ENCODE data around the gene SETDB1.
A peak's percentile ranks its signal among the peaks of the same experiment; 100 is the strongest.
"Not testable (repeated sequence)": the region's sequence is repeated elsewhere in the genome, so short reads cannot be mapped to it uniquely, and the experiment has no call there.

Gene SETDB1

GRCh38 chr1:150926097-150926741, at the start of gene SETDB1:
Gene SETDB1 (plus strand): TSS chr1:150926363. CDS start chr1:150927715, 1,352 bp downstream.
- peak within 1 kb of the TSS; percentile 99 for H3K4me3 ChIP-seq (ENCODE audit: control insufficient read depth, low read depth, low read length)
- no peak for TF ChIP-seq CTCF (conservative IDR thresholded peaks at IDR 0.05; ENCODE audit: control insufficient read depth, insufficient read depth, low read depth, low read length)
- peak; percentile 96 for DNase-seq (ENCODE audit: low read depth)

DNA sequence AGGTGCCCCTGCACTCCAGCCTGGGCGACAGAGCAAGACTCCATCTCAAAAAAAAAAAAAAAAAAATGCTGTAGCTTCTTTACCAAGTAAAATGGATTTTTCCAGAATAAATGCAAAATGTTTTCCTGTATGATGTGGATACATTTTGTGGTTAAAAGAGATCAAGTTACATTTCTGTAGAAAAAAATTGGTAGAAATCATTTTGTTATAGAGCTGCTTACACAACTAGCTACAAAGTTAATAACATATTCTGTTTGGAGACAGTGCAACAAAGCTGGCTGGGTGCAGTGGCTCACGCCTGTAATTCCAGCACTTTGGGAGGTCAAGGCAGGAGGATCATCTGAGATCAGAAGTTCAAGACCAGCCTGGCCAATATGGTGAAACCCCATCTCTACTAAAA, 47.2 kb upstream of the SETDB1 start:
- H3K4me3 ChIP-seq (ENCODE audit: control insufficient read depth, low read depth, low read length): not testable (repeated sequence)

DNA sequence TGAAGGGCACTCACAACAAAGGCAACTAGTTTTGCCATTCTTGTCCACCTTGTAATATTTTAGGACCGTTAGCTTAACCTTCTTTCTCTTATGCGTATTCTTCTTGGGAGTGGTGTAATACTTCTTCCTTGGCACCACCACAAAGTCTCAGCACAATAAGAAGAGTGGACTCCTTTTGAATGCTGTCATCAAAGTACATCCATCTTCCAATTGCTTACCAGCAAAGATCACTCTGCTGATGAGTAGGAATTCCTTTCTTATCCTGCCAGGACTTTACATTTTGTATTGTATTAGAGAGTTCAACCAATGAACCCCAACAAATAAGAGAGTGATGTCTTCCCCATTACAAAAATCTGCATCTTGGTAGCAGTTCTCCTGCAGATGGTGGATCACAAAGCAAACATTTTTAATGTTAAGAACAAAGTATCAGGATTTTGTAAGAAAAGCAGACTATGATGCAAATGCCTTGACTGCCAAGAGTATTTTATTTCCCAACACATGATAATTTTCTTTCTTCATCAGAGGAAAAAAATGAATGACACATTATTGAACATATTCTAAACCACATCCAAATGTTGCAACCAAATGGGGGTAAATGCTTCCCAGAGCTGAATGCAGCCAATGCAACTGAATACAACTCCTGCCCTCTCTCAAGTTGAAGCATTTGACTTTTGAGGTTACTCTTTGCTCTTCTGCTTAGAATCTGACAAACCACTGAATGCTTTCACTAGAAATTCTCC, 44.7 kb upstream of the SETDB1 start:
- peak; percentile 99 for DNase-seq (ENCODE audit: low read depth)
- peak overlapping the region; percentile 29 for H3K4me3 ChIP-seq (ENCODE audit: control insufficient read depth, low read depth, low read length)
- TF ChIP-seq CTCF (conservative IDR thresholded peaks at IDR 0.05; ENCODE audit: control insufficient read depth, insufficient read depth, low read depth, low read length): no peak

More for the DNA sequence above, 47.2 kb upstream of the SETDB1 start:
- DNase-seq (ENCODE audit: low read depth): peak; percentile 25

DNA sequence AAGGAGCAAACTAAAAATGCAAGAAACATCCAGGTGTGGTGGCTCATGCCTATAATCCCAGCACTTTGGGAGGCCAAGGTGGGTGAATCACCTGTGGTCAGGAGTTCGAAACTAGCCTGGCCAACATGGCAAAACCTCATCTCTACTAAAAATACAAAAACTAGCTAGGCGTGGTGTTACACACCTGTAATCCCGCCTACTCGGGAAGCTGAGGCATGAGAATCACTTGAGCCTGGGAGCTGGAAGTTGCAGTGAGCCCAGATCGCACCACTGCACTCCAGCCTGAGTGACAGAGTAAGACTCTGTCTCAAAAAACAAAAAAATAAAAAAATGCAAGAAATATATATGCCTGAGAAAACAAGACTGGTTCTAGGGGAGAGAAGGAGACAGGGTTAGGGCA, 43.0 kb upstream of the SETDB1 start:
- H3K4me3 ChIP-seq (ENCODE audit: control insufficient read depth, low read depth, low read length); DNase-seq (ENCODE audit: low read depth): not testable (repeated sequence)

GRCh38 chr1:150887018-150887417, 39.1 kb upstream of the SETDB1 start, which contains the start of gene CTXND2:
Gene CTXND2 (plus strand): TSS chr1:150887136. CDS start chr1:150912315, 25,179 bp downstream.
- H3K4me3 ChIP-seq (ENCODE audit: control insufficient read depth, low read depth, low read length): no peak within 1 kb of the TSS
- no peak for TF ChIP-seq CTCF (conservative IDR thresholded peaks at IDR 0.05; ENCODE audit: control insufficient read depth, insufficient read depth, low read depth, low read length)
- peak; percentile 53 for DNase-seq (ENCODE audit: low read depth)

DNA sequence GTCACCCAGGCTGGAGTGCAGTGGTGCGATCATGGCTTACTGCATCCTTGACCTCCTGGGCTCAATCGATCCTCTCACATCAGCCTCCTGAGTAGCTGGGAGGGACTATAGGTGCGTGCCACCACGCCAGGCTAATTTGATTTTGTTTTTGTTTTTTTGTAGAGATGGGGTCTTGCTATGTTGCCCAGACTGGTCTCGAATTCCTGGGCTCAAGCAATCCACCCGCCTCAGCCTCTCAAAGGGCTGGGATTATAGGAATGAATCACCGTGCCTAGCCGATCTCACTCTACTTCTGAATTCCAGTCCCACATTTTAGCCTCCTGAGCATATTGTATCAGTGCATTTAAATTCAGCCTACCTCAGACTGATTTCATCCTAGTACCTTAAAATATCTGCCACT, 37.4 kb upstream of the SETDB1 start:
- no peak overlapping the region for H3K4me3 ChIP-seq (ENCODE audit: control insufficient read depth, low read depth, low read length)
- DNase-seq (ENCODE audit: low read depth): no peak
- TF ChIP-seq CTCF (conservative IDR thresholded peaks at IDR 0.05; ENCODE audit: control insufficient read depth, insufficient read depth, low read depth, low read length): no peak

DNA sequence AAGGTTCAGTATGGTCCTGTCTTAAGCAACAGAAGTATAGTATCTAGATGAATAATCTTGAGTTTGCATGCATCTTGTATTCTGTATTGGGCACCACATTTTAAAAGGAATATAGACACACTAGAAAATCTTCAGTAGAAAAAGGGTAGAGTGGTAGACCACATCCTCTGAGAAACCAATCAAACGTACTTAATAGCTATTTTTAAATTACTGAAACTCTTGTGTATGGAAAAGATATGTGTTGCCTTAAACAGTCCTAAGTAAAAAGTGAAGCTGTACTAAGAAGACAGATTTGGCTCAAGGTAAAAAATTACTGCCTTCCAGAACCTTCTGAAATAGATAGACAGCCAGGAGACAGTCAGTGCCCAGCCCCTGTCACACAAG, 36.1 kb upstream of the SETDB1 start:
- no peak overlapping the region for H3K4me3 ChIP-seq (ENCODE audit: control insufficient read depth, low read depth, low read length)
- DNase-seq (ENCODE audit: low read depth): no peak

More for the DNA sequence above, 36.1 kb upstream of the SETDB1 start:
- TF ChIP-seq CTCF (conservative IDR thresholded peaks at IDR 0.05; ENCODE audit: control insufficient read depth, insufficient read depth, low read depth, low read length): no peak
